ENCODE results near the gene SLC6A17.

- TF ChIP-seq EZH2 (IDR thresholded peaks at IDR 0.05) (no peak), POLR2AphosphoS5 (IDR thresholded peaks at IDR 0.05; ENCODE audit: borderline replicate concordance, low read depth, low read length) (no peak), FOXP2 (optimal IDR thresholded peaks at IDR 0.05; ENCODE audit: control extremely low read depth, extremely low read length, insufficient read depth) (no peak)
These were observed 10.9 kb downstream of the SLC6A17 start for GRCh38 chr1:110161165-110161564.

Data from SK-N-MC (cell line).